Measurements from ENCODE around the gene PITPNC1. TPM values are rescaled to one million over a fixed set of nuclear protein-coding genes. Genes with fewer than 3 reads are reported as not detected.
"Not testable (repeated sequence)": the region's sequence is repeated elsewhere in the genome, so short reads cannot be mapped to it uniquely, and the experiment has no call there.

The PITPNC1 gene
- total RNA-seq, 4 donors from 2014 or later = 4.1 to 45.1 (median 8.7) TPM

DNA sequence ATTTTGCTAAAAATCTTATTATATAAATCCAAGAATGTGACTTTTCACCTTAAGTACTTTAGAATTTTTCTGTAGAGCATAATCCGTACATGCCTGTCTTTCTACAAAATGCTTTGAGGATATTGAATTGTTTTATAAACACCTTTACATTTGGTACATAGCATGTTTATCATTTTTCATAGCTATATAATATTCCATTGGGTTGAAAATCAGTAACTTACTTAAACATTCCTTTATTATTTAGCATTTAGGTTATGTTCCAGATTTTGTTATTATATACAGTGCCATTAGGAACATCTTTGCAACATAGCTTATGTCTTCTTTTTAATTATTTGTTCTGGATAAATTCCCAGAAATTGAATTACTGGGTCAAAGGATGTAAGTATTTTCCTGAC lies 323.6 kb downstream of the PITPNC1 start:
- Histone ChIP-seq H3K36me3 (no peaks in the 10 kb centered on the region), H3K9me3 (no peaks in the 10 kb centered on the region), H3K4me3 (no peak overlapping the region), H3K27ac (no peak overlapping the region), H3K4me1 (no peaks in the 10 kb centered on the region), H3K27me3 (no peaks in the 10 kb centered on the region)
- TF ChIP-seq, protein P1, sequence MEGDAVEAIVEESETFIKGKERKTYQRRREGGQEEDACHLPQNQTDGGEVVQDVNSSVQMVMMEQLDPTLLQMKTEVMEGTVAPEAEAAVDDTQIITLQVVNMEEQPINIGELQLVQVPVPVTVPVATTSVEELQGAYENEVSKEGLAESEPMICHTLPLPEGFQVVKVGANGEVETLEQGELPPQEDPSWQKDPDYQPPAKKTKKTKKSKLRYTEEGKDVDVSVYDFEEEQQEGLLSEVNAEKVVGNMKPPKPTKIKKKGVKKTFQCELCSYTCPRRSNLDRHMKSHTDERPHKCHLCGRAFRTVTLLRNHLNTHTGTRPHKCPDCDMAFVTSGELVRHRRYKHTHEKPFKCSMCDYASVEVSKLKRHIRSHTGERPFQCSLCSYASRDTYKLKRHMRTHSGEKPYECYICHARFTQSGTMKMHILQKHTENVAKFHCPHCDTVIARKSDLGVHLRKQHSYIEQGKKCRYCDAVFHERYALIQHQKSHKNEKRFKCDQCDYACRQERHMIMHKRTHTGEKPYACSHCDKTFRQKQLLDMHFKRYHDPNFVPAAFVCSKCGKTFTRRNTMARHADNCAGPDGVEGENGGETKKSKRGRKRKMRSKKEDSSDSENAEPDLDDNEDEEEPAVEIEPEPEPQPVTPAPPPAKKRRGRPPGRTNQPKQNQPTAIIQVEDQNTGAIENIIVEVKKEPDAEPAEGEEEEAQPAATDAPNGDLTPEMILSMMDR (IDR thresholded peaks at IDR 0.05) = no peak
- no peak for TF ChIP-seq POLR2A (IDR thresholded peaks at IDR 0.05)
- DNase-seq = no peak
- intact Hi-C loops (cut with DNase I; ENCODE audit: low total_unique reads) = no loop called here

DNA sequence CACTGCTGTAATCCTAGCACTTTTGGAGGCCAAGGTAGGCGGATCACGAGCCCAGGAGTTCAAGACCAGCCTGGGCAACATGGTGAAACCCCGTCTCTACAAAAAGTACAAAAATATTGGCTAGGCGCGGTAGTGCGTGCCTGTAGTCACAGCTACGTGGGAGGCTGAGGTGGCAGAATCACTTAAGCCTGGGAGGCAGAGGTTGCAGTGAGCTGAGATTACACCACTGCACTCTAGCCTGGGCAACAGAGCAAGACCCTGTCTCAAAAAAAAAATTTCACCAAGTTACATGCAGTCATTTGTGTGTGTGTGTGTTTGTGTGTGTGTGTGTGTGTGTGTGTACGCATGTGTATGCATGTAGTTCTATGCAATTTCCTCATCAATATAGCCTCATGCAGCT lies 325.8 kb downstream of the PITPNC1 start:
- H3K36me3 ChIP-seq; H3K27me3 ChIP-seq; intact Hi-C loops (cut with DNase I; ENCODE audit: low total_unique reads); H3K9me3 ChIP-seq; H3K4me1 ChIP-seq; DNase-seq; H3K27ac ChIP-seq; H3K4me3 ChIP-seq: not testable (repeated sequence)

DNA sequence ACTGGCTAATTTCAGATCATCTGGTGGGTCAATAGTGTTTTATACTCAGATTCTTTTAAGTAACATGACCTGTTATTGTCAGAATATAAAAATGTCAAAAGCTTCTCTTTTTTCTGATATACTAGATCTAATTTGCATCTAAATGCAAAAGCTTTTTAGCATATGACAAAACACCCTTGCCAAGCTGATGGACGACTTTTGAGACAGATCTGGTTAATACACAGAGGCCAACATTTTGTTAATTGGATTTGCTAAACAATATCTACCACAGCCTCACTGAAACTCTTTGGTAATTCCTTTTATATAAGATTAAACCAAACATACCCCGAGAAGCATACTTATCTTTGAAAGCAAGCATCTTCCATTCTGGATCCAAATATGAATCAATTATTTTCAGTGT lies 330.4 kb downstream of the PITPNC1 start:
- no peaks in the 10 kb centered on the region for H3K27me3 ChIP-seq
- no peaks in the 10 kb centered on the region for H3K4me1 ChIP-seq
- no peaks in the 10 kb centered on the region for H3K36me3 ChIP-seq
- intact Hi-C loops (cut with DNase I; ENCODE audit: low total_unique reads) = no loop called here
- no peak overlapping the region for H3K27ac ChIP-seq
- no peak overlapping the region for H3K4me3 ChIP-seq
- no peaks in the 10 kb centered on the region for H3K9me3 ChIP-seq
- DNase-seq = no peak
- TF ChIP-seq, protein P1 (IDR thresholded peaks at IDR 0.05) = no peak

GRCh38 chr17:67708378-67708777 lies 331.3 kb downstream of the PITPNC1 start:
- Histone ChIP-seq H3K27me3 (no peaks in the 10 kb centered on the region), H3K27ac (no peak overlapping the region), H3K4me3 (no peak overlapping the region), H3K36me3 (no peaks in the 10 kb centered on the region), H3K4me1 (no peaks in the 10 kb centered on the region), H3K9me3 (no peaks in the 10 kb centered on the region)
- no peak for DNase-seq
- intact Hi-C loops (cut with DNase I; ENCODE audit: low total_unique reads) = no loop called here
- TF ChIP-seq, protein P1 (IDR thresholded peaks at IDR 0.05) = no peak
- TF ChIP-seq POLR2A (IDR thresholded peaks at IDR 0.05) = no peak

- Histone ChIP-seq H3K27ac (no peak overlapping the region), H3K4me1 (no peaks in the 10 kb centered on the region), H3K27me3 (no peaks in the 10 kb centered on the region), H3K4me3 (no peak overlapping the region), H3K36me3 (no peaks in the 10 kb centered on the region), H3K9me3 (no peaks in the 10 kb centered on the region)
- no peak for DNase-seq
- intact Hi-C loops (cut with DNase I; ENCODE audit: low total_unique reads) = loop anchor here (10.0 kb wide), 1 partner anchor 113 kb away; the partner anchor contains the start of gene BPTF
- TF ChIP-seq, protein P1 (IDR thresholded peaks at IDR 0.05) = no peak
- no peak for TF ChIP-seq POLR2A (IDR thresholded peaks at IDR 0.05)
These were observed 334.8 kb downstream of the PITPNC1 start for GRCh38 chr17:67711916-67712315.

GRCh38 chr17:67712375-67712774 lies 335.3 kb downstream of the PITPNC1 start:
- no peaks in the 10 kb centered on the region for H3K36me3 ChIP-seq
- no peak overlapping the region for H3K27ac ChIP-seq
- no peak overlapping the region for H3K4me3 ChIP-seq
- H3K9me3 ChIP-seq = no peaks in the 10 kb centered on the region
- intact Hi-C loops (cut with DNase I; ENCODE audit: low total_unique reads) = loop anchor here (10.0 kb wide), 1 partner anchor 112 kb away; the partner anchor contains the start of gene BPTF
- TF ChIP-seq, protein P1 (IDR thresholded peaks at IDR 0.05) = no peak
- TF ChIP-seq POLR2A (IDR thresholded peaks at IDR 0.05) = no peak
- DNase-seq = no peak
- no peaks in the 10 kb centered on the region for H3K4me1 ChIP-seq
- H3K27me3 ChIP-seq = no peaks in the 10 kb centered on the region

Measured in uterus (tissue), 4 donors.